Upper lobe of left lung (tissue), 4 donors: ENCODE results near the gene TTBK2.

Experiments used
- EP300 ChIP-seq, 4 donors: sonication (generic); formaldehyde crosslinking; IDR thresholded peaks; one replicate each; pipeline ENCODE4 v1.5.1; 2017; ENCODE audit warnings: antibody characterized with exemption in 4 of 4, control low read depth in 2 of 4
- POLR2A ChIP-seq, 4 donors: fragments of 450-650 bp; IDR thresholded peaks; one replicate each; pipeline ENCODE4 v1.5.1; 2016 to 2017; ENCODE audit warnings: antibody characterized with exemption in 4 of 4, mild to moderate bottlenecking in 2 of 4
- POLR2AphosphoS5 ChIP-seq, 2 donors: sonication (generic); formaldehyde crosslinking; IDR thresholded peaks; one replicate each; pipeline ENCODE4 v1.5.1; 2017; ENCODE audit warnings: antibody characterized with exemption in 2 of 2
- TF ChIP-seq, protein P1 (sequence below), 6 experiments: fragments of 450-650 bp in 4 of 6; fragments of 200-600 bp in 2 of 6; sonication (generic) in 2 of 6; IDR thresholded peaks; one replicate each; pipeline ENCODE4 v1.5.1; 2016 to 2019; ENCODE audit warnings: antibody characterized with exemption in 6 of 6

- TF ChIP-seq EP300 (IDR thresholded peaks at IDR 0.05) (no peak), POLR2AphosphoS5 (IDR thresholded peaks at IDR 0.05) (no peak), POLR2A (IDR thresholded peaks at IDR 0.05) (no peak)
- TF ChIP-seq, protein P1, sequence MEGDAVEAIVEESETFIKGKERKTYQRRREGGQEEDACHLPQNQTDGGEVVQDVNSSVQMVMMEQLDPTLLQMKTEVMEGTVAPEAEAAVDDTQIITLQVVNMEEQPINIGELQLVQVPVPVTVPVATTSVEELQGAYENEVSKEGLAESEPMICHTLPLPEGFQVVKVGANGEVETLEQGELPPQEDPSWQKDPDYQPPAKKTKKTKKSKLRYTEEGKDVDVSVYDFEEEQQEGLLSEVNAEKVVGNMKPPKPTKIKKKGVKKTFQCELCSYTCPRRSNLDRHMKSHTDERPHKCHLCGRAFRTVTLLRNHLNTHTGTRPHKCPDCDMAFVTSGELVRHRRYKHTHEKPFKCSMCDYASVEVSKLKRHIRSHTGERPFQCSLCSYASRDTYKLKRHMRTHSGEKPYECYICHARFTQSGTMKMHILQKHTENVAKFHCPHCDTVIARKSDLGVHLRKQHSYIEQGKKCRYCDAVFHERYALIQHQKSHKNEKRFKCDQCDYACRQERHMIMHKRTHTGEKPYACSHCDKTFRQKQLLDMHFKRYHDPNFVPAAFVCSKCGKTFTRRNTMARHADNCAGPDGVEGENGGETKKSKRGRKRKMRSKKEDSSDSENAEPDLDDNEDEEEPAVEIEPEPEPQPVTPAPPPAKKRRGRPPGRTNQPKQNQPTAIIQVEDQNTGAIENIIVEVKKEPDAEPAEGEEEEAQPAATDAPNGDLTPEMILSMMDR (IDR thresholded peaks at IDR 0.05), result no peak
Observed at GRCh38 chr15:42784705-42785104, 135.9 kb downstream of the TTBK2 start.
